Measurements from ENCODE around the gene HOXB8.

The HOXB8 gene

GRCh38 chr17:48615047-48615962 lies at the start of gene HOXB8:
Gene HOXB8, minus strand, starts transcription at chr17:48615292. Its CDS starts 588 bp downstream, at chr17:48614704.
- ChIA-PET CTCF (interaction anchor here (0.6 to 1.0 kb wide), 6 partner anchors 22 to 400 kb away, joined by 3 to 5 read pairs (median 4); no protein-coding TSS in a partner anchor), POLR2A (interaction anchor here (1.0 to 2.4 kb wide), 10 partner anchors 8 to 399 kb away, joined by 3 to 10 read pairs (median 4); partner anchors contain the start of gene HOXB9)
- no peak for DNase-seq (ENCODE audit: extremely low spot score)
- TF ChIP-seq LEF1 (IDR thresholded peaks at IDR 0.05; ENCODE audit: borderline replicate concordance) (no peak), SP1 (IDR thresholded peaks at IDR 0.05) (no peak), L3MBTL2 (conservative IDR thresholded peaks at IDR 0.05) (peak; percentile 9; the same call in 1 of the 2 replicates), TARDBP (IDR thresholded peaks at IDR 0.05) (no peak), CTBP1 (IDR thresholded peaks at IDR 0.05; ENCODE audit: borderline replicate concordance) (peak; percentile 66), ARNT (IDR thresholded peaks at IDR 0.05) (peak; percentile 78), NFRKB (IDR thresholded peaks at IDR 0.05) (no peak; the same call in 1 of the 2 replicates), HDGF (IDR thresholded peaks at IDR 0.05; ENCODE audit: borderline replicate concordance) (no peak), ZNF384 (IDR thresholded peaks at IDR 0.05) (peak; percentile 89), FOXA1 (IDR thresholded peaks at IDR 0.05) (no peak), PKNOX1 (IDR thresholded peaks at IDR 0.05) (peak; percentile 84), SUZ12 (IDR thresholded peaks at IDR 0.05) (no peak), BHLHE40 (IDR thresholded peaks at IDR 0.05; ENCODE audit: borderline replicate concordance) (no peak), FOXK2 (IDR thresholded peaks at IDR 0.05) (no peak), FOXM1 (IDR thresholded peaks at IDR 0.05; ENCODE audit: borderline replicate concordance) (0 out of 2 replicates have a peak, but pooled peaks have one; percentile 4), ELF4 (IDR thresholded peaks at IDR 0.05) (no peak)

- POLR2A ChIA-PET: no interaction called here
- peak; percentile 52 for DNase-seq (ENCODE audit: extremely low spot score)
- TF ChIP-seq TARDBP (IDR thresholded peaks at IDR 0.05): no peak
- no peak for TF ChIP-seq ZNF384 (IDR thresholded peaks at IDR 0.05)
- no peak for TF ChIP-seq FOXK2 (IDR thresholded peaks at IDR 0.05)
- TF ChIP-seq NFRKB (IDR thresholded peaks at IDR 0.05): no peak
- no peak for TF ChIP-seq ELF4 (IDR thresholded peaks at IDR 0.05)
- no peak for TF ChIP-seq FOXA1 (IDR thresholded peaks at IDR 0.05)
- TF ChIP-seq L3MBTL2 (conservative IDR thresholded peaks at IDR 0.05): no peak
- TF ChIP-seq PKNOX1 (IDR thresholded peaks at IDR 0.05): no peak
- no peak for TF ChIP-seq HDGF (IDR thresholded peaks at IDR 0.05; ENCODE audit: borderline replicate concordance)
- TF ChIP-seq LEF1 (IDR thresholded peaks at IDR 0.05; ENCODE audit: borderline replicate concordance): no peak
- TF ChIP-seq SUZ12 (IDR thresholded peaks at IDR 0.05): no peak
- no peak for TF ChIP-seq FOXM1 (IDR thresholded peaks at IDR 0.05; ENCODE audit: borderline replicate concordance)
- TF ChIP-seq CTBP1 (IDR thresholded peaks at IDR 0.05; ENCODE audit: borderline replicate concordance): no peak
- no peak for TF ChIP-seq SP1 (IDR thresholded peaks at IDR 0.05)
- no peak for TF ChIP-seq BHLHE40 (IDR thresholded peaks at IDR 0.05; ENCODE audit: borderline replicate concordance)
- TF ChIP-seq ARNT (IDR thresholded peaks at IDR 0.05): no peak
- CTCF ChIA-PET: interaction anchor here (0.6 to 1.8 kb wide), 6 partner anchors 8 to 368 kb away, joined by 3 to 12 read pairs (median 4); no protein-coding TSS in a partner anchor
Measured at GRCh38 chr17:48663134-48663924, 48.2 kb upstream of the HOXB8 start.

GRCh38 chr17:48655913-48656312 lies 40.8 kb upstream of the HOXB8 start:
- no peak for DNase-seq (ENCODE audit: extremely low spot score)
- ChIA-PET POLR2A (interaction anchor here (1.2 kb wide), 1 partner anchor 12 kb away, joined by 3 read pairs; no protein-coding TSS in a partner anchor), CTCF (interaction anchor here (1.6 kb wide), 1 partner anchor 19 kb away, joined by 6 read pairs; no protein-coding TSS in a partner anchor)
- no peak for TF ChIP-seq LEF1 (IDR thresholded peaks at IDR 0.05; ENCODE audit: borderline replicate concordance)
- TF ChIP-seq BHLHE40 (IDR thresholded peaks at IDR 0.05; ENCODE audit: borderline replicate concordance): no peak
- no peak for TF ChIP-seq PKNOX1 (IDR thresholded peaks at IDR 0.05)
- TF ChIP-seq ZNF384 (IDR thresholded peaks at IDR 0.05): no peak
- TF ChIP-seq SP1 (IDR thresholded peaks at IDR 0.05): no peak
- no peak for TF ChIP-seq FOXM1 (IDR thresholded peaks at IDR 0.05; ENCODE audit: borderline replicate concordance)
- TF ChIP-seq TARDBP (IDR thresholded peaks at IDR 0.05): no peak
- TF ChIP-seq HDGF (IDR thresholded peaks at IDR 0.05; ENCODE audit: borderline replicate concordance): no peak

- DNase-seq (ENCODE audit: extremely low spot score): no peak
- ChIA-PET CTCF (interaction anchor here (1.0 to 1.2 kb wide), 2 partner anchors 13 to 224 kb away, joined by 5 read pairs; no protein-coding TSS in a partner anchor), POLR2A (interaction anchor here (1.2 kb wide), 1 partner anchor 346 kb away, joined by 3 read pairs; no protein-coding TSS in a partner anchor)
- TF ChIP-seq SP1 (IDR thresholded peaks at IDR 0.05): no peak
- no peak for TF ChIP-seq PKNOX1 (IDR thresholded peaks at IDR 0.05)
- TF ChIP-seq ZNF384 (IDR thresholded peaks at IDR 0.05): no peak
- no peak for TF ChIP-seq ELF4 (IDR thresholded peaks at IDR 0.05)
Measured at GRCh38 chr17:48649741-48650140, 34.6 kb upstream of the HOXB8 start.
